Right ventricle myocardium superior (tissue), 1 donor: ENCODE measurements around the gene TWIST1. TPM values are rescaled to one million over a fixed set of nuclear protein-coding genes. Genes with fewer than 3 reads are reported as not detected.

ENCODE experiments used
- ATAC-seq: fragments of 200-7000 bp; cut with Tn5 transposase; one replicate; pipeline ENCODE4 v1.9.1; 2020; ENCODE audit warnings: mild to moderate bottlenecking; ENCODE audit not compliant: poor library complexity
- DNase-seq: peaks from one replicate; pipeline ENCODE4 v3.0.0-alpha.2; 2020
- intact Hi-C: fragments of 100-400 bp; cut with DNase I; formaldehyde crosslinking; loops from one replicate; pipeline ENCODE4 v1.11.2; 2022
- total RNA-seq: library from RNA; stranded (reverse); fragmentation: NEBNext Ultra II Directional; extraction: Animal tissue kit (Norgen Biotek cat#: 25700); gene quantifications from one replicate; pipeline ENCODE4 v1.2.1, GENCODE V29; 2021
- donor health status: DM: no; HTN: yes; CAD: no; lungs with severe emphysema.

Gene TWIST1
- total RNA-seq, 1 donor from 2014 or later: 1.4 TPM

- no peak for ATAC-seq
- intact Hi-C loops: no loop called here
Measured at GRCh38 chr7:19101472-19101871, 16.0 kb downstream of the TWIST1 start.

GRCh38 chr7:19099924-19100323 lies 17.5 kb downstream of the TWIST1 start:
- intact Hi-C loops: no loop called here
- DNase-seq (no peak), ATAC-seq (no peak)

More at GRCh38 chr7:19101472-19101871, 16.0 kb downstream of the TWIST1 start:
- no peak for DNase-seq

- DNase-seq: no peak
Measured at GRCh38 chr7:19099194-19099593, 18.2 kb downstream of the TWIST1 start.

GRCh38 chr7:19098510-19098909 lies 18.9 kb downstream of the TWIST1 start:
- no peak for ATAC-seq

More at GRCh38 chr7:19099194-19099593, 18.2 kb downstream of the TWIST1 start:
- intact Hi-C loops: no loop called here
- ATAC-seq: no peak

GRCh38 chr7:19097165-19098055 lies 20.0 kb downstream of the TWIST1 start:
- intact Hi-C loops: no loop called here
- ATAC-seq (no peak), DNase-seq (no peak)

More at GRCh38 chr7:19098510-19098909, 18.9 kb downstream of the TWIST1 start:
- intact Hi-C loops: no loop called here
- DNase-seq: no peak

GRCh38 chr7:19095353-19095860 lies 22.0 kb downstream of the TWIST1 start:
- DNase-seq: no peak
- ATAC-seq: no peak
- intact Hi-C loops: no loop called here

- ATAC-seq (no peak), DNase-seq (no peak)
- intact Hi-C loops: no loop called here
Measured at GRCh38 chr7:19094598-19095352, 22.7 kb downstream of the TWIST1 start.

GRCh38 chr7:19094138-19094537 lies 23.3 kb downstream of the TWIST1 start:
- ATAC-seq (no peak), DNase-seq (no peak)
- intact Hi-C loops: no loop called here

- intact Hi-C loops: no loop called here
- DNase-seq (no peak), ATAC-seq (no peak)
Measured at GRCh38 chr7:19091550-19092200, 25.8 kb downstream of the TWIST1 start.

GRCh38 chr7:19090526-19090925 lies 26.9 kb downstream of the TWIST1 start:
- intact Hi-C loops: no loop called here
- DNase-seq (no peak), ATAC-seq (no peak)

GRCh38 chr7:19089797-19090196 lies 27.6 kb downstream of the TWIST1 start:
- intact Hi-C loops: no loop called here
- DNase-seq (no peak), ATAC-seq (no peak)

GRCh38 chr7:19089378-19089777 lies 28.1 kb downstream of the TWIST1 start:
- no peak for DNase-seq
- intact Hi-C loops: no loop called here
- no peak for ATAC-seq

GRCh38 chr7:19080093-19080492 lies 37.3 kb downstream of the TWIST1 start:
- DNase-seq (no peak), ATAC-seq (no peak)
- intact Hi-C loops: no loop called here

GRCh38 chr7:19079066-19079465 lies 38.4 kb downstream of the TWIST1 start:
- intact Hi-C loops: no loop called here
- ATAC-seq: no peak

GRCh38 chr7:19069842-19070241 lies 47.6 kb downstream of the TWIST1 start:
- ATAC-seq (no peak), DNase-seq (no peak)
- intact Hi-C loops: no loop called here

More at GRCh38 chr7:19079066-19079465, 38.4 kb downstream of the TWIST1 start:
- no peak for DNase-seq

- ATAC-seq: no peak
- no peak for DNase-seq
- intact Hi-C loops: no loop called here
Measured at GRCh38 chr7:19066170-19066569, 51.3 kb downstream of the TWIST1 start.
